NAMALWA (cell line): ENCODE results near the gene DNAAF1.
"Not testable (repeated sequence)": the region's sequence is repeated elsewhere in the genome, so short reads cannot be mapped to it uniquely, and the experiment has no call there.

Source experiments
- DNase-seq: peaks from one replicate; pipeline ENCODE4 v3.0.0-alpha.2; 2015; ENCODE audit warnings: low spot score

The DNAAF1 gene

GRCh38 chr16:84184775-84185174 lies 39.7 kb downstream of the DNAAF1 start:
- no peak for DNase-seq

DNA sequence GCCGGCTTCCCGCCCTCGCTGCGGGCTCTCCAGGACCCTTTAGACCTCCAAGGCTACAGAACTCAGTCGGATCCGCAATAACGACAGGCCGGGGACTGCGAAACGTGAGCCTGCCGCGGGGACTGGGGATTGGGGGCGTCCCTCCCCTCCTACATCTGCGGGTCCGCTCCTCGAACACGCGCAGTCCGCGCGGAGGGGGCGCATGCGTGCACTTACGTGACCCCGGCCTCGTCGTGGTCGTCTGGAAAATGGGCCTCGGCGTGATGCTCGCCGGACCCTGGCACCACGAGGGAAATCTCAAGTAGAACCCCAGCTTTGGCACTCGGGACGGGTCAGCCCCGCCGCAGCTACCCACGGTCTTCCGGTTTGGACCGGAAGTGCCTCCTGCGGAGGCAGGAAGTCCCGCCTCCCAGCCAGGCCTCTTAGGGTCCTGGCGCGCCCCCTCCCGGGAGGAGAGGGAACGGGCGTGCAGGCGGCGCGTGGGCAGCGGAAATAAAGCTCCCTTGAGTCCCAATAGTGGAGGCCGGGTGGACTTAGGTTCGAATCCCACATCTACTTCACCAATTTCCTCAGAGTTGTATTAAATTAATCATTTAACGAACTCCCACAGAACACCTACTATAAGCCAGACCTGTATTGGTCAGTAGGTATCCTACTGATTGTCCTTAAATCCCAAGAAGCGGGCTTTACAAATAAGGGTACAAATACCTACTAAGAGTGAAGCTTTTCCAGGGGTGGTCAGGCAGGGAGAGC lies 41.8 kb downstream of the DNAAF1 start, which contains the start of gene TAF1C:
Gene TAF1C, minus strand, starts transcription at position 373 of the 753 bp plus-strand sequence. CDS start 2,069 bp downstream, outside the sequence.
- peak; percentile 95 for DNase-seq

DNA sequence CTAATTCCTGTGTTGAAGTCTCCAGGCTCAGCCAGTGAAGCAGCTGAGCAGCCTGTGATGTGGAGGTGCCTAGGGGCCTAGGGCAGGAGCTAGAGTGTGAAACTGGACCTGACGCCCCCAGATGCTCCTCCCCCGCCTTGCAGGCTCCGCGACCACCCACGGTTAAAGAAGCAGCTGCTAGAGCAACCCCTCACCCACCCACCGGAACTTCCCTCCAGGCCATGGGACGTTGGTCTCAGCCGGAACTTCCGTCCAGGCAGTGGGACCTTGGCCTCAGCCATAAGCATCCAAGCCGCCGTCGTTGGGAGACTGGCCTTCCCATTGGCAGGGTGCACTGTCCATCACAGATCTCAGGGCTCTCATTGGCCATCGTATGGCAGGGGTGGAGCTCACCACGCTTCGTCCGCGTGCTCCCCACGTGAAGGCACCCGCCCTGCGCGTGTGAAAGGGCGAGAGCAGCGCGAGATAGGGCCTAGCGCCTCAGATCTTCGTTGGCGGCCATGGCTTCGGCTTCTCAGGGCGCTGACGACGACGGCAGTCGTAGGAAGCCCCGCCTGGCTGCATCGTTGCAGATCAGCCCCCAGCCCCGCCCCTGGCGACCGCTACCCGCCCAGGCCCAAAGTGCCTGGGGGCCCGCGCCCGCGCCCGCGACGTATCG lies 45.8 kb downstream of the DNAAF1 start, which contains the start of gene ADAD2:
Gene ADAD2, plus strand, starts transcription at position 427 of the 658 bp plus-strand sequence. Its CDS starts 74 bp downstream, at position 501.
- DNase-seq = no peak

GRCh38 chr16:84191466-84191865 lies 46.4 kb downstream of the DNAAF1 start:
- DNase-seq = no peak

GRCh38 chr16:84193480-84193879 lies 48.4 kb downstream of the DNAAF1 start:
- DNase-seq = no peak

DNA sequence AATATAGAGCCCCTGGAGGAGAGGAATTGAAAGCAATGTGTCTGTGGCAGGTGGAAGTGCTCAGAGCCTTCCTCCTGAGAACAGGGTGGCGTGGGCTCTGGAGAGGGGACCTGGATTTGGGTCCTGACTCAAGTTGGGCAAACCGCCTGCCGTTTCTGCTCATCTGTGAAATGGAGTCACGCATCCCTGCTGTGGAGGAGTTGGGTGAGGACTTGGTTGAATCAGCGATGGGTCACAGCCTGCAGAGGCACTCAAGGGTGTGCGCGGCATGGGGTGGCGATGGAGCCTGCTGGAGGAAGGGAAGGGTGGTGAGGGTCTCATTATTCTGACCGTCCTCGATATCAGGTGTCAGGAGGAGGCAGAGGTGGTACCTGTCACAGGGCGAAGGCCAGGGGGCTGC lies 48.9 kb downstream of the DNAAF1 start:
- DNase-seq = no peak

GRCh38 chr16:84194470-84195200 lies 49.5 kb downstream of the DNAAF1 start:
- DNase-seq = peak; percentile 53

GRCh38 chr16:84195201-84196093 lies 50.3 kb downstream of the DNAAF1 start:
- no peak for DNase-seq

DNA sequence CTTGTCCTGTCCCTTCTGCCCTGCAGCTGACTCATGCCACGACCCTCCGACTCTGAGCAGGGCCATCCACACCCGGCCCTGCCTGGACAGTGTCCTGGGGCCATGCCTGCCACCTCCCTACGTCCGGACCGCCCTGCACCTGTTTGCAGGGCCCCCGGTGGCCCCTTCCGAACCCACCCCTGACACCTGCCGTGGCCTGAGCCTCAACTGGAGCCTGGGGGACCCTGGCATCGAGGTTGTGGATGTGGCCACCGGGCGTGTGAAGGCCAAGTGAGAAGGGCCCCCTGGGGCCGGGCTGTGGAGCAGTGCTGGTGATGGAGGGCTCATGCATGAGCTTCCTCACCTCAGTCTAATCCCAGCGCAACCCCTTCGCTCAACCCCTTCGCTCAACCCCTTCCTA lies 51.0 kb downstream of the DNAAF1 start:
- DNase-seq = no peak

GRCh38 chr16:84196727-84197394 lies 51.8 kb downstream of the DNAAF1 start:
- DNase-seq = no peak

DNA sequence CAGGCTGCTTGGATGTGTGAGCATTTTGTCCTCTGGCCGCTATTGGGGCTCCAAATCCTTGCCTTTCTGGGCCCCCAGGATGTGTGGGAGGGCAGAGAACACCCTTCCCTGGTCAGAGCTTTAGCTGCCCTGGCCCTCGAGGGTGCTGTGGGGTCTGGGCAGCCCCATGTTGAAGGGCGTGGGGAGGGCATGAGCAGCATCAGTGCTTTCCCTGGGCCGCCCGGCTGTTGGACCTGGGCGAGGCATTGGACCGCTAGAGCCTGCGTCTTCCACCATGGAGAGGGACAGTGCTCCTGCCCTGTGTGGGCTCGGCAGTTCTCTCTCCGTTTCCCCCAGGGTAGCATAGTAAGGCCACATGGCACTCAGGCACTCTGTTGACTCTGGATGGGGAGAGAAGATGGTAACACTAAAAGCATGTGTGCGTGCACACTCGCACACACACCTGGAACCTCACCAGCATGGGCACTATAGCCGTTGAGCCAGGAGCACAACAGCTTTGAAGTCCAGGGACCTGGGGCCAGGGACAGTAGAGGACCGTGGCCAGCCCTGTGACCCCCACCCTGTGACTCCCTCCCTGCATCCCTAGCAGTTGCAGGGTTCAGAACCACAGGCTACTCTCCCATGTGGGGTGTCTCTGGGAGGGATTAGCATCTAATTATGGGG lies 52.5 kb downstream of the DNAAF1 start:
- DNase-seq = no peak

GRCh38 chr16:84198401-84198800 lies 53.3 kb downstream of the DNAAF1 start:
- DNase-seq = no peak

GRCh38 chr16:84199097-84199496 lies 54.0 kb downstream of the DNAAF1 start:
- no peak for DNase-seq

GRCh38 chr16:84199861-84200260 lies 54.8 kb downstream of the DNAAF1 start:
- DNase-seq = no peak

DNA sequence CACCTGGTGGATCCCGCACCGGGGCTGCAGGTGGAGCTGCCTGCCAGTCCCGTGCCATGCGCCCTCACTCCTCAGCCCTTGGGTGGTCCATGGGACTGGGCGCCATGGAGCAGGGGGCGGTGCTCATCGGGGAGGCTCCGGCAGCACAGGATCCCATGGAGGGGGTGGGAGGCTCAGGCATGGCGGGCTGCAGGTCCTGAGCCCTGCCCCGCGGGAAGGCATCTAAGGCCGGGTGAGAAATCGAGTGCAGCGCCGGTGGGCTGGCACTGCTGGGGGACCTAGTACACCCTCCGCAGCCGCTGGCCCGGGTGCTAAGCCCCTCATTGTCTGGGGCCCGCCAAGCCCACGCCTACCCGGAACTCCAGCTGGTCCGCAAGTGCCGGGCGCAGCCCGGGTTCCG lies 59.4 kb downstream of the DNAAF1 start:
- DNase-seq = not testable (repeated sequence)

GRCh38 chr16:84205123-84205522 lies 60.0 kb downstream of the DNAAF1 start:
- DNase-seq = not testable (repeated sequence)

- no peak for DNase-seq
Measured at GRCh38 chr16:84205976-84206691, 61.0 kb downstream of the DNAAF1 start.

- no peak for DNase-seq
Measured at GRCh38 chr16:84207251-84207650, 62.1 kb downstream of the DNAAF1 start.

DNA sequence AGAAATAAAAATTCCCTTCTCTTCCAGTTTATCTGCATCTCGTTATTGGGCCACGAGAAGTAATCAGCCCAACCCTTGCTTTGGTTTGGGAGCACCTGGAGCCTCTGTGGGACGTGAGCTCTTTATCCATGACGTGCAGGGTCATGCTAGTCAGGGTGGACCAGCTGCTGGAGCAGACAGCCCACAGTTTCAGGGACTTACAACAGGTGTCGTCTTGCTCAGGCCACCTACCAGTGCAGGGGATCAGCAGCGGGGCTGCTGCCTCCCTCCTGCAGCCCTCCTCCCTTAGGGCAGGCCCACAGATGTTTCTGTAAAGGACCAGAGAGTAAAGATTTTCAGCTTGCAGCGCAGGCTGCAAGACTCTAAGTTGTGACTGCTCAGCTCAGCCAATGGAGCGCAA lies 62.8 kb downstream of the DNAAF1 start:
- DNase-seq = no peak

DNA sequence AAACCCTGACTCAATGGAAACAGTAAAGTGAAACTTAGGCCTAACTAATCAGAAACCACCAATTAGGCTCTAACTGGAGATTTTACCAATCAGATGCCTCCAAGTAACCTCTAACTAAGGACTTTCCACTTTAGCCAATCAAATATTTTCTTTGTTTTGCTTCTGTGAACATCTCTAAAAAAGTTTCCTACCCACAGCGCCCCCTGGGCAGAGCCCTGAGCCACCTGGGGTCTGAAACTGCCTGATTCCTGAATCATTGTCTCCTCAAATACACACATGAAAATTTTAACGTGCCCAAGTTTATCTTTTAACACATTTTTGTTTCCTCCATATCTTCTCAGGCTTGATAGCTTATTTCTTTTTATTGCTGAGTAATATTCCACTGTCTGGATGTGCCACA lies 64.9 kb downstream of the DNAAF1 start:
- peak; percentile 41 for DNase-seq
